ENCODE data around the gene ABLIM1. TPM values are rescaled to one million over a fixed set of nuclear protein-coding genes. Genes with fewer than 3 reads are reported as not detected.

Gene ABLIM1
- total RNA-seq, 1 donor from 2014 or later = 39.8 TPM

DNA sequence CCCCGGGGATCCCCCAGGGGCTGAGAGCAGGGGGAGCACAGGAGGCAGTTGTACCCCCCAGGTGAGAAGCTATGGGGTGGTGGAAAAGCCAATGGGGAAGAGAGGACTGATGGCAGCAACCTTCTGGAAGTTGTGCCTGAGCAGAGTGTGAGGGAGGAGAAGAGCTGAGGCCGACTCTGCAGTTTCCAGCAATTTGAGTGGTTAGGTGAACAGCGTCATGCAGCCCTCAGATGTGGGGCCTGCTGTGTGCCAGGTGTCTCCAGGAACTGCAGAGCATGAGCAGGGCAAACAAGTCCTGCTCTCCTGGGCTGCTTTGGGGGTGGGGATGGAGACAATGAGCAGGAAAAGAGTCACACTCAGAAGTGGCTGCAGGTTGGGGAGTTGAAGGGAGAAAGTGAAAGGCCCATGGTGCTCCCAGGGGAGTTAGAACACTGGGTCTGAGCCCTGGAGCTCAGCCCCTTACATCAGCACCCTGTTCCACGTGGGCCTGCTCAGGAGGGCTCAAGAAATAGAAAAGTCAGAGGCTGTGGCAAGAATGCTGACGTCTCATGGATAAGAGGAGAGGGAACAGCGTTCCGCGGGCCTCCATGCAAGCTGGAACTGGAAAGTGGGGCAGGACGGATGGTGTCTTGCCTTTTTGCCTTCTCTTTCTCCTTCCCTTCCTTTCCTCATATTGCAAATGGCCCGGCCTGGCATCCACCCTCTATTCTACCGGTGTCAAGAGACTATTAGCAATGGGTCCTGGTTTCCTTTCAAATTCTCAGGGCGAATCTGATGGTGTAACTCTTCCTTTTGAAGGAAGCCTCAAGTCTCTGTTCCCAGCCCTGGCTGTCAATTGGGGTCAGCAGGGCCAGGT is 249.7 kb downstream of the ABLIM1 start:
- Histone ChIP-seq H3K27me3 (peaks cover 34% of the 10 kb centered on the region), H4K20me1 (ENCODE audit: low read depth) (no peaks in the 10 kb centered on the region), H3K27ac (no peak overlapping the region), H3K36me3 (no peaks in the 10 kb centered on the region), H3K9me3 (ENCODE audit: low read depth) (no peaks in the 10 kb centered on the region), H3K4me3 (no peak overlapping the region), H3K4me1 (peaks cover 19% of the 10 kb centered on the region), H3K4me2 (no peak overlapping the region), H2AFZ (replicated peaks) (peak overlapping the region; percentile 57), H3K79me2 (ENCODE audit: low read depth) (no peaks in the 10 kb centered on the region), H3K9ac (no peak overlapping the region), H3F3A (ENCODE audit: low read depth) (peaks cover 11% of the 10 kb centered on the region)
- no peaks in the 10 kb centered on the region for H3K36me3 Mint-ChIP-seq
- TF ChIP-seq, protein P1, sequence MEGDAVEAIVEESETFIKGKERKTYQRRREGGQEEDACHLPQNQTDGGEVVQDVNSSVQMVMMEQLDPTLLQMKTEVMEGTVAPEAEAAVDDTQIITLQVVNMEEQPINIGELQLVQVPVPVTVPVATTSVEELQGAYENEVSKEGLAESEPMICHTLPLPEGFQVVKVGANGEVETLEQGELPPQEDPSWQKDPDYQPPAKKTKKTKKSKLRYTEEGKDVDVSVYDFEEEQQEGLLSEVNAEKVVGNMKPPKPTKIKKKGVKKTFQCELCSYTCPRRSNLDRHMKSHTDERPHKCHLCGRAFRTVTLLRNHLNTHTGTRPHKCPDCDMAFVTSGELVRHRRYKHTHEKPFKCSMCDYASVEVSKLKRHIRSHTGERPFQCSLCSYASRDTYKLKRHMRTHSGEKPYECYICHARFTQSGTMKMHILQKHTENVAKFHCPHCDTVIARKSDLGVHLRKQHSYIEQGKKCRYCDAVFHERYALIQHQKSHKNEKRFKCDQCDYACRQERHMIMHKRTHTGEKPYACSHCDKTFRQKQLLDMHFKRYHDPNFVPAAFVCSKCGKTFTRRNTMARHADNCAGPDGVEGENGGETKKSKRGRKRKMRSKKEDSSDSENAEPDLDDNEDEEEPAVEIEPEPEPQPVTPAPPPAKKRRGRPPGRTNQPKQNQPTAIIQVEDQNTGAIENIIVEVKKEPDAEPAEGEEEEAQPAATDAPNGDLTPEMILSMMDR (IDR thresholded peaks at IDR 0.05) = no peak
- TF ChIP-seq EZH2 (IDR thresholded peaks at IDR 0.05) = no peak
- no peak for TF ChIP-seq EZH2phosphoT487 (IDR thresholded peaks at IDR 0.05)
- H3K27me3 Mint-ChIP-seq (ENCODE audit: insufficient read depth, low read depth) = peaks cover 31% of the 10 kb centered on the region
- H3K27ac Mint-ChIP-seq = no peak overlapping the region
- no peak overlapping the region for H3K4me3 Mint-ChIP-seq
- H3K4me1 Mint-ChIP-seq = peaks cover 31% of the 10 kb centered on the region
- no peaks in the 10 kb centered on the region for H3K9me3 Mint-ChIP-seq
- no peak for DNase-seq (ENCODE audit: low spot score)

DNA sequence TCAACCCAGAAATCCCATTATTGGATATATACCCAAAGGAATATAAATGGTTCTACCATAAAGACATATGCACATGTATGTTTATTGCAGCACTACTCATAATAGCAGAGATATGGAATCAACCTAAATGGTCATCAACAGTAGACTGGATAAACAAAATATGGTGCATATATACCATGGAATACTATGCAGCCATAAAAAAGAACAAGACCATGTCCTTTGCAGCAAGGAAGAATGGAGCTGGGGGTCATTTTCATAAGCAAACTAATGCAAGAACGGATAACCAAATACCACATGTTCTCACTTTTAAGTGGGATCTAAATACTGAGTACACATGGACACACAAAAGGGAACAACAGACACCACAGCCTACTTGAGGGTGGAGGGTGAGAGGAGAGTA is 251.6 kb downstream of the ABLIM1 start:
- H3K4me3 ChIP-seq = no peak overlapping the region
- H3F3A ChIP-seq (ENCODE audit: low read depth) = peaks cover 16% of the 10 kb centered on the region
- no peak overlapping the region for H3K27ac ChIP-seq
- no peak overlapping the region for H3K27ac Mint-ChIP-seq
- DNase-seq (ENCODE audit: low spot score) = no peak
- no peaks in the 10 kb centered on the region for H3K79me2 ChIP-seq (ENCODE audit: low read depth)
- peaks cover 53% of the 10 kb centered on the region for H3K27me3 ChIP-seq
- H3K9me3 Mint-ChIP-seq = no peaks in the 10 kb centered on the region
- no peaks in the 10 kb centered on the region for H3K36me3 ChIP-seq
- H3K4me3 Mint-ChIP-seq = peak overlapping the region; percentile 33
- H3K9ac ChIP-seq = no peak overlapping the region
- no peaks in the 10 kb centered on the region for H4K20me1 ChIP-seq (ENCODE audit: low read depth)
- H3K4me1 ChIP-seq = peaks cover 28% of the 10 kb centered on the region
- H3K4me2 ChIP-seq = no peak overlapping the region
- H2AFZ ChIP-seq (replicated peaks) = no peak overlapping the region
- H3K9me3 ChIP-seq (ENCODE audit: low read depth) = no peaks in the 10 kb centered on the region
- H3K4me1 Mint-ChIP-seq = peaks cover 45% of the 10 kb centered on the region
- no peaks in the 10 kb centered on the region for H3K36me3 Mint-ChIP-seq
- TF ChIP-seq, protein P1 (IDR thresholded peaks at IDR 0.05) = no peak
- TF ChIP-seq EZH2phosphoT487 (IDR thresholded peaks at IDR 0.05) (no peak), EZH2 (IDR thresholded peaks at IDR 0.05) (no peak)
- H3K27me3 Mint-ChIP-seq (ENCODE audit: insufficient read depth, low read depth) = peaks cover 40% of the 10 kb centered on the region

DNA sequence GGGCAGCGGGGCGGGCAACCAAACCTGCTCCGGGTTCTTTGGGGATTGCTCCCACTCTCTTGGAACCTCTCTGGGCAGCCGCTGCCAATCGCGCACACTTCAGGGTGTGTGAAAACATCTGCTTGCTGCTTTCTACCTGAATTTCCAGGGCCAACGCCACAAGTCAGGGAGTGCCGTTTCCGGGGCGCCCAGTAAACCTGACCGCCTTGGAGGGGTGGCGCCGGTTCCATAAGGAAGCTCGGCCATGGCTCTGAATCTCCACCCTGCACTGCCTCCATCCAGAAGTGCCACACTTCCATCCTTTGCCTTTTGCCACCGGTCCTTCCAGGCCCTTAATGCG is 253.1 kb downstream of the ABLIM1 start:
- H2AFZ ChIP-seq (replicated peaks) = peak overlapping the region; percentile 80
- no peaks in the 10 kb centered on the region for H3K9me3 ChIP-seq (ENCODE audit: low read depth)
- H3K4me1 Mint-ChIP-seq = peaks cover 56% of the 10 kb centered on the region
- H3K4me3 Mint-ChIP-seq = peak overlapping the region; percentile 85
- H3K4me3 ChIP-seq = peak overlapping the region; percentile 61
- H3K36me3 Mint-ChIP-seq = no peaks in the 10 kb centered on the region
- no peaks in the 10 kb centered on the region for H3K79me2 ChIP-seq (ENCODE audit: low read depth)
- H3K27me3 Mint-ChIP-seq (ENCODE audit: insufficient read depth, low read depth) = peaks cover 37% of the 10 kb centered on the region
- peak overlapping the region; percentile 81 for H3K4me2 ChIP-seq
- peaks cover 63% of the 10 kb centered on the region for H3K27me3 ChIP-seq
- H3K27ac Mint-ChIP-seq = no peak overlapping the region
- TF ChIP-seq, protein P1 (IDR thresholded peaks at IDR 0.05) = no peak
- peak; percentile 48 for TF ChIP-seq EZH2 (IDR thresholded peaks at IDR 0.05)
- peak; percentile 21 for TF ChIP-seq EZH2phosphoT487 (IDR thresholded peaks at IDR 0.05)
- no peak for DNase-seq (ENCODE audit: low spot score)
- H3F3A ChIP-seq (ENCODE audit: low read depth) = peaks cover 16% of the 10 kb centered on the region
- H3K9ac ChIP-seq = no peak overlapping the region
- H3K9me3 Mint-ChIP-seq = no peaks in the 10 kb centered on the region
- peaks cover 28% of the 10 kb centered on the region for H3K4me1 ChIP-seq
- H3K27ac ChIP-seq = no peak overlapping the region
- no peaks in the 10 kb centered on the region for H3K36me3 ChIP-seq
- H4K20me1 ChIP-seq (ENCODE audit: low read depth) = no peaks in the 10 kb centered on the region

Measured in neural progenitor cell (in vitro differentiated cells).